ENCODE measurements around the gene HSD11B1. TPM values are rescaled to one million over a fixed set of nuclear protein-coding genes. Genes with fewer than 3 reads are reported as not detected.

Gene HSD11B1
- total RNA-seq, 1 donor from 2014 or later: 15.8 TPM

DNA sequence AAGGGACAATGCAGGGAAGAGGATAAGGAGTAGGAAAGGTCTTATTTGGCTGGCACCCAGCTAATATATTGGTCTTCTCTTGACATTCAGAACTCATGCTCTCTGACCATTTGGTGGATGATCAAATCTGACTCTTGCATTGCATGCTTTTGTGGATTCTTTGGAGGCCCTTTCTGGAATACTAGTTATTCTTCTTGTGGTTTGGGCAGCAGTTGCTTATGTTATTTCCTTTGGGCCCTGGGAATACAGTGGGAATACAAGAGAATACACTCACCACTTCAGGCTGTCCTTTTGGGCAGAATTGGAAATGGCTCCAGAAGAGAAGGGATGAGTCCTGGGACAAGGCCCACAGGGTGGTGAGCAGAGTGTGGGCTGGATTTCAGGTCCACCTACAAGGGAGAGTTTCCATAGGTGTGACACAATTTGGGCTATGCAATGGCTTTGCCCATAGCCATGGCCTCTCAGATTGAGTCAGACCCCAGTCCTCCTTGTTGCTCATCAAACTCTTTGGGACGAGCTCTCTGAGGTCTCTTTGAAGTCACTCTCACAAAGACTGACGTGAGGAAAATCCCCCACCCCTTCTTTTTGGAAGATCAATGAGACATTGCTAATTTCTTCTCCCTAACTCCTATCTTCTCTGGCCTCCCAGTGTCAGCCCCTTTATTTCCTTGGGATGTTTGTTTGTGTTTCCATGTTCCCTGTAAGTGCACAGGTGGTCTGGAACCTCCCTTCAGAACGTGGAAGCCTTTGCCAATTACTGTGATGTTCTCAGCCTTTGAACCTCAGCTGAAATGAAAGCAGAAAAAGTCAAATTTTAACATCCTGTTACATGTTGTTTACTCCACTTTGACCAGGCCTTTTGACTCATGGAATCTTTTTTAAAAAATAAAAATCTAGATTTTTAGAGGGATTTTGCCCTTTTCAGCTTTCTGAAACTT, 19.4 kb downstream of the HSD11B1 start:
- intact Hi-C loops (cut with micrococcal nuclease): loop anchor here (1.0 kb wide), 3 partner anchors 23 to 51 kb away; no protein-coding TSS in a partner anchor

DNA sequence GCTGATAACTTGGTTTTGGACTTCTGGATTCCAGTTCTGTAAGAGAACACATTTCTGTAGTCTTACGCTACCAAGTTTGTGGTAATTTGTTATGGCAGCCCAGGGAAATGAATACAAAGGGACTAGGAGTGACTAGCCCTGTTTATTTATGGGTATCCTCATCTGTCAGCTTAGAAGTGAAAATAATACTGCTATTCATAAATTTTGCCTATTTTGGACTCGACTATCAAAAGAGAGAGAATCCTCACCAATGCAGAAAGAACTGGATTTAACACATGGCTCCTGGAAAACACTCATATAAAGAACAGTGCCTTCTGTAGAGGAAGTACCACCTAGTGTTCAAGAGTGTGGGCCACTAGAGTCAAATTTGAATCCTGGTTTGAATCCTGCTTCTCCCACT, 22.6 kb downstream of the HSD11B1 start:
- intact Hi-C loops (cut with micrococcal nuclease): no loop called here

DNA sequence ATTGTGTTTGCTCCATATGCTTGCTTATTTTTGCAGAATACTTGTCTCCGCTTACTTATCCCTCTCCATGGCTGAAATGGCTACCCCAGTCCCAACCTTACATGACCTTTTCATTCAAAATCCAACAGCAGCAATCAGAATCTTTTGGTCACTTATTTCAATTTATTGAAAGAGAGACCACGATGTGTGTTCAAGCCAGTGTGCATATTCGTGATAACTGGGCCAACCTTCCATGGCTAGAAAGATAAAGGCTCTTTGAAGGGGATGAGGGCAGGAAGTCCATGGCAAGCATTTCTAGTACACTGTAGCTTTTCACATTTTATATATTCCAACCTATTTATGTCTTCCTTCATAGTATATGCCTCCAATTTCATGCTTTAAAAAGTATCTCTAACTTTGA, 23.1 kb downstream of the HSD11B1 start:
- intact Hi-C loops (cut with micrococcal nuclease): no loop called here

DNA sequence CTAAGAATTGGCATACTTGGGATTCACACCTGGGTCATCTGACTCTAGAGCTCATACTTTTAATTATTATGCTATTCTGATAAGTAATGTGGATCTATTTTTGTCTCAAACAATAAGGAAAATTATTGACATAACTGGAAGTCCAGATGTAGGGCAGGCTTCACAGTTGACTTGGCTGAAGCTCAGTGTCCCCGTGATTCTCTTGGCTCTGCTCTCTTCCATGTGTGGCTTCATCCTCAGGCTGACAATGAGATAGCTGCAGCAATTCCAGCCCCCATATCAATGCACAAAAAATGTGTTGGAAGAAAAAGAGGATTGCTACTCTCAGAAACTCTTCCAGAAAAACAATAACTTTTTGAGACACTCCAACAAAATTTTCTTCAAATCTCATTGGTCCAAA, 23.8 kb downstream of the HSD11B1 start:
- intact Hi-C loops (cut with micrococcal nuclease): no loop called here

DNA sequence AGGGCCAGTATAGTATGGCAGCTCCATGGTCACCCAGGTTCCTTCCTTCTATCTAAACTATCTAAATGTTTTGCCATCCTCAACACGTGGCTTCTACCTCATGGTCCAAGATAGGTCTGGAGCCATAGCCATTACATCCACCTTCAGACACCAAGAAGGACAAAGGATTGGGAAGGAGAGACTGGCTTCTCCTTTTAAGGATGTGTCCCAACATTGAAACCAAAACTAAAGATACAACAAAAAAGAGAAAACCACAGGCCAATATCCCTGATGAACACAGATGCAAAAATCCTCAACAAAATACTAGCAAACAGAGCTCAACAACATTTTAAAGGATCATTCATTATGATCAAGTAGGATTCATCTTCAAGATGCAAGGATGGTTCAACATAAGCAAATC, 24.8 kb downstream of the HSD11B1 start:
- intact Hi-C loops (cut with micrococcal nuclease): no loop called here

DNA sequence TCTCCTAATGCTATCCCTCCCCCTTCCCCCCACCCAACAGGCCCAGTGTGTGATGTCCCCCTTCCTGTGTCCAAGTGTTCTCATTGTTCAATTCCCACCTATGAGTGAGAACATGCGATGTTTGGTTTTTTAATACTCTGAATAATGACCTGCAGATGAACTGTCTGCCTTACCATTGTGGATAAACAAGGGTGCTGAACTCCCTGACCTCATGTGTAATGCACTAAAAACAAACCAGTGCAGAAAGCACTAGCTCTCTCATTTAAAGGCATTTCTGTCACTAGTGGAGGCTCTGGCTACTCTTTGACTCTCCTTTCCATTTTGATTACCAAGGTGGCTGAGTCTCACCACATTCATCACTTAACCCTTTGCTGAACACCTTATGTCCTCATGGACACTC, 28.1 kb downstream of the HSD11B1 start:
- intact Hi-C loops (cut with micrococcal nuclease): no loop called here

DNA sequence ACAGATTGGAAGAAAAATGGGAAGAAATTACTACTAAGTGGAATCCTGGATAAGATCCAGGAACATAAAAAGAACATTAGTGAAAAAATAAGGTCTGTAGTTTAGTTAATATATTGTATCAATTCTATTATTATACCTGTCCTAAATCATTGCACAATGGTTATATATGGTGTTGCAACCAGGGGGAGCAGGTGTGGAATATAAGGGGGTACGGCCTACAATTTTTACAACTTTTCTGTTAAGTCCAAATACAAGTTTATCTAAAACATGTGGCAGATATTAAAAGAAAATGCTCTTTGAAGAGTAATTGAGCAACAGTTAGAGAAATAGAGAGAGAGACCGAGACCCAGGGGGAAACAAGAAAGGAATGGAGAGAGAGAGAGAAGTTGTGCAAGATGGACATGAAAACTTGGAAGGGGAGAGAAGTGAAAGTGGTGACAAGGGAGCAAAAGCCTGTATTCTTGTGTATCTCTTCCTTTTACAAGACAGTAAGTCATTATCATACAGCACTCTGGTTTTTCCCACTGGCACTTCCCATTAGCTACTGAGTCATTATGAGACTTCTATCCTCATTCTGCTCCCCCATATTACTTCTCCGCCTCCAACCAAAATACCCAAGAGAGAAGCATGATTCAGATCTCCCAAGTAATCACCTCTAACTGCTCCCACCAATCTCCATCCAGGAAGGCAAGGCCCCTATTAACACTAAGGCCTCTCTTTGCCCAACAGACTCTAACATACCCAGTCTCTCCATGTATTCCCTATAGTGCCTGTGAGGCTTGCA, 29.0 kb downstream of the HSD11B1 start:
- intact Hi-C loops (cut with micrococcal nuclease): no loop called here

DNA sequence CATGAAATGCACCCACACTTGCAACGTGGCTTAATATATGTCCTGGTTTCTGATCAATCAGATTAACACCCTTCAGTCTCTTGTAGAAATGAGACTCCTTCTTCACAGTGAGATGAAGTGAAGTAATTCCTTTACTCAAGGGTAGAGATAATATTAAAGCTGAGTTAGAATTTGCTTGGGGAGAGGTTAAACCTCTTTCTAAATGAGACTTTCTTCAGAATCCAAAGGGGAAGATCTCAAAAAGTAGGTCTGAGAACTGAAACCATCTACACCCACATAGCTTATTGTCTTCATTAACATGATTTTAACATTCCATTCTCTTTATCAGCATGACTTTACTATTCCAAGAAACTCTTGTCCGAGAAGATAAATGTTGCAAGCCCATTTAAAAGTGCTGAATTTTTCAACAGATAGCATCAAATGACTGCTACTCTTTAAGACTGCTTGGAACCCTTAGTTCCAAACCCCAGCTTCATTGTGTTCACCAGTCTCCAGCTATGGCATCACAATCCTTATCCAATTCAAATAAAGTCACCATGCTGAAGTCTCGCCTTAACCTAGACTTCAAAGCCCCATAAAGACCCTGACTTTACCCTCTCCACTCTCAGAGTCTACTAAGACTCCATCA, 32.0 kb downstream of the HSD11B1 start:
- intact Hi-C loops (cut with micrococcal nuclease): no loop called here

DNA sequence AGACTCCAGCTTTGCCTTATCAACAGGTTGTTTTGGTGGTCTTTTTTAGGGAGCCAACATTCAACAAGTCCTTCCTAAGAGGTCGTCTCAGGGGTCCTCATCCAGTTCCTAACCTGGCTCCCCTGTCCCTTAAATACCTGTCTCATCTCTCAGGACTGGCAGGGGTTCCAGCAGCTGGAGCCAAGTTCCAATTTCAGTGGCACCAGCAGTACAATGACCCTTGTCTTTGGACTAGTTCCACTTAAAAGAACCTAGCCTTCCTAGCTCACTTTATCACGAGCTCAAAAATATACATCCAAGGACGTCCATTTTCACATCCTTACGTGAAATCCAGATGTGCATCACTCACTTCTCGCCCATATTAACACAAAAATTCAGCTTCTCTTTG, 32.5 kb downstream of the HSD11B1 start:
- intact Hi-C loops (cut with micrococcal nuclease): no loop called here

DNA sequence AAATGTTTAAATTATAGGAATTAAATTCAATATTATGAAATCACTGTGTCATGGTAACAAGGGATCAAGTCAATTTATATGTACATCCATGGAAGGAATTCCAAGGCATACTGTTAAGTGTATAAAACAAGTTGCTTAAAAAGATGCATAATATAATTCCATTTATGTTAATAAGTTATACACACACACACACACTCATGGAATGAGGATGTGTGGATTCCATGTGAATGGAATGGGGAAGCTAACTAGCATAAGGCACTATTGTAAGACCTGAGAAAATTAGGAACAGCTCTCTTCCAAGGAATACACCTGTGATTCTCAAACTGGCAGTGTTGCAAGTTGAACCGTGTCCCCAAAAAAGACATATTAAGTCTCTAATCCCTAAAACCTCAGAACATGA, 33.6 kb downstream of the HSD11B1 start:
- intact Hi-C loops (cut with micrococcal nuclease): no loop called here

DNA sequence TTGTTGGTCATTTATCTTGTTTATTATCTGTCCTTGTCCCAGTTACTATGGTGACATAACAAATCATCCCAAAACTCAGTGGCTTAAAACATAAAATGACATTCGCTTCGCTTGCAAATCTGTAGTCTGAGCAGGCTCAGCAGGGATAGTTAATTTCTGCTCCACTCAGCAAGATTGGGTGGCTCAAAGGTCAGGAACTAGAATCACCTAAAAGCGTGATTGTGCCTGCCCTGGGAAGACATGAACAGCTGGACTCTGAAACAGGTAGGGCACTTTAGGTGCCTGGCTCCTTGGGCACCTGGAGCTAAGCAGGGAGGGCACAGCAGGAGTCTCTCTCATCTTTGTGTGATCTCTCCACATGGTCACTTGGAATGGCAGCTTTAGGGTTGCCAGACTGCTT, 36.5 kb downstream of the HSD11B1 start:
- intact Hi-C loops (cut with micrococcal nuclease): no loop called here

DNA sequence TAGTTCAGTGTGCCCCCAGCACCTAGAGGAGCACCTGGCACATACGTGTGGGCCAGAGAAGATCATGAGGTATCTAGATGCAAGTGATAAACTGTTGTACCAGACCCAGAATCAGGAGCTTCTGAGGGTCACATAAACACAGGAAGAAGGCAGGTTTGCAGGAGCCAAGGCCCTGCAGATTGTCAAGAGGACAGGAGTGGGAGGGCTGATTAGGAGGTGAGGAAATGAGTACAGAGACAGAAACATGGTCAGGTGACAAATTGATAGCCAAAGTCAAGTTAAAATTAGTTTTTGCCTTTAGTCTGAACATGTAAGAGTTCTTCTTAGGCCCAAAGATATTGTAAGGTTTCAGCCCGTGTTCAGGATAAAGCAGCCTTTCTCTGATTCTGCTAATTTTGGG, 37.2 kb downstream of the HSD11B1 start:
- intact Hi-C loops (cut with micrococcal nuclease): no loop called here

DNA sequence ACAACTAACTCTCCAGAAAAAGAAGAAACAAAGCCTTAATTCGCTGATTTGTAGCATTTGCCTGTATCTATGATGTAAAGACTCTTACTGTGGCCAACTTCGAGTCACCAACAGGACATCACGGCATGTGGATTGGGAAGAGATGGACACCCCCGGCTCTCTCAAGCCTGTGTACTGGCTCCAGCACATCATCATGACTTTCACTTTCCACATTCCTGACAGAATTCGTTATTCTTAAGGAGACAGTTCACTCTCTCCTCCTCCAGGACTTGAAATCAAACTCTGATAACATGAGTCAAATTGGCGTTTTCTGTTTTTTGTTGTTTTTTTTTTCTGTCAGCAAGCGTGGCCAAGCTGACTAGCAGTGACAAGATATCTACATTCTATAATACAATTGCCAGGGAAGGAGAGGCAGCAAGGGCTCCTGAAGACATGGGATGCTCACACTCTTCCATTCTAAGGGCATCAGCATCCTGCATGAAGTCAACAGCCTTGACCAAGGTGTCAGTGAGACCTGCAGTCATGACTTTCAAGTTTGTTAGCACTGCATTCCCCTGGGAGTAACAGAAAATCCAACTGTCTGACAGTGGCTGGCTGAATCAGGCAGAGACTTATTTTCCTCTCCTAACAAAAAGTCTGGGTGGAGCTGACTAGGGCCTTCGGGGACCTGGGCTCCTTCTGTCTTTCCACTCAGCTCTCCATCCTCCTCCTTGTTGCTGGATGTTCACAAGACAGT, 37.9 kb downstream of the HSD11B1 start:
- intact Hi-C loops (cut with micrococcal nuclease): no loop called here

DNA sequence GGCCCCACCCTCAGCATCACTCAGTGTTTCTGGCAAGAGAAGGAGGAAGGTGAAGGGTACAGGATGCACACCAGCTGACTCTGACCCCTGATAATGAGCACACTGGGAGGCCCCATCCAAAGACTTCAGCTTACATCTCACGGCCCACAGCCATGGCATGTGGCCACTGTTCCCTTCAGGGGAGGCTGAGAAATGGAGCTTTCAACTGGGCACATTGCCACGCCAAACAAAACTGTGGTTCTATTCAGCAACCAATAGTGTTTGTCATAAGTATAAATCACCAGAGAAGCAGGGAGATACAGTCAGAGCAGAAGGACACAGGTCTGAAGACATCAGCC, 38.5 kb downstream of the HSD11B1 start:
- intact Hi-C loops (cut with micrococcal nuclease): no loop called here

DNA sequence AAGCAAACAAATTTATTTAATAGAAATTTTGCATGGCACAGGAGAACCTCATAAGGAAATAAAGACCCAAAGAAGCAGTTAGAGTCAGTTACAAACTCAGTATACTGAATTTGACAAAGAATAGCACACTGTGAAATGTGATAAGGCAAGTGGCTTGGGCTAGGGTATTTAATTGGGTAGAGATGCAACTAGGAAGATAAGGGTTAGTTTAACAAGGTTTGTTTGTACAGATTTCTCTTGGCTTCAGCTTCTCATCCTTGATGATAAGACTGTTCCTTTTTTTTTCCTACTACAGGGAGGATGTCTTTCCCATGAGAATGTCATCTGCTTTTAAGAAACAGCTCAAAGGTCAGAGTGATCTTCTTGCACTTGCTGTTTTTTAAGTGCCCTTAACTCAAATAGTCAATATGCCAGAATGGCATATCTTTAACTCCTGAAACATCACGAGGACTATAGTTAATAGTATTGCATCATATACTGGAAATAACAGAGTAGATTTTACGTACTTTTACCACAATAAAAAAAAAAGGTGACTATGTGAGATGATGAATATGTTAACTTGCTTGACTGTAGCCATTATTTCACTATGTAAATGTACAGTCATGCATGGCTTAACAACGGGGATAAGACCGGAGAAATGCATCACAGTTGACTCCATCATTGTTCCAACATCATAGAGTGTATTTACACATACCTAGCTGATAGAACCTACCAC, 42.0 kb downstream of the HSD11B1 start:
- intact Hi-C loops (cut with micrococcal nuclease): loop anchor here (1.0 to 5.0 kb wide), 10 partner anchors 22 to 177 kb away; no protein-coding TSS in a partner anchor

DNA sequence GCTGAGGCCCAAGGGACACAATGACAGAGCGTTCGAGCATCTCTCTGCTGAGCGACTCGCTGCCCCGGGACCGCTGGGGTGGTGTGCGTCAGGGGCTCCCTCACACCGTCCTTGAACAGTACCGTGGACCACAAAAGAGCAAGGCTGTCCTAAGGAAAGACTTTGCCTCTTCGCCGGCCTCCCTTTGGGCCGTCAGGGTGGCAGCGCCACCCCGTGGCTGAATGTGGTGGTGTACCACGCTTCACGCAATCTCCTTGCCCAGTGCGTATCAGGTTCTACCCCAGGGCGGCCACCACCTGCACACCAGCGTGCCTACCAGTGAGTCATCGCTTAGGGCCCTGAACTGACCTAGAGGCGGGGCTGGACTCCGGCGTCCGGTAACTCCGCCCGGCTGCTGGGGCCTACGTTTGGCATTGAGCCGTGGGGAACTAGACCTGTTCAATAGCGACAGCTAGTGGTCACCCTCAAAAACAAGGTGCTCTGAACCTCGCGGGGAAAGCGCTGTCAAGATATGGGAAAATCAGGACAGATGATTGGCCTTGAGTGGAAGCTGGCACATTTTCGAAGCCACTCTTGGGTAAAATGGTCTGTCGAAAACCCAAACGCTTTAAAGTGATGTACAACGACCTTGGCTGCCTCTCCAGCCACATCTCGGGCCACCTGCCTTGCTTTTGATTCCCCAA, 43.1 kb downstream of the HSD11B1 start:
- intact Hi-C loops (cut with micrococcal nuclease): loop anchor here (1.0 to 5.0 kb wide), 10 partner anchors 23 to 178 kb away; no protein-coding TSS in a partner anchor

DNA sequence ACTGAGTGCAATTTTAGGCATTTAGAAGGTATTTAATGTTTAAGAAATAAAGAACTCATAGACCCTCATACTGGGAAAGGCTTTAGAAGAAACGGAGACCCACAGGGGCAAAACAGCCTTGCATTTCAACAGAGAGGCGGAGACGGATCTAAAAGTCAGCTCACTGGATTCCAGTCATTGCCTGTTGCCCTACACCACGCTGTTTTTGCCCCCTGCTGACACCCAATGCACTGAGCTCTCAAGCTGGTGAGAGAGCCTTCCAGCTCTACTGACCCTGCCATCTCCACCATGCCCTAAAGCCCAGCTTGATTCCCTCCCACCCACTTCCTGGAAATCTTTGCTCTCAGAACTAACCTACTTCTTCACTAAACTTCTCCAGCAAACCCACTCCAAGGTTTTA, 44.0 kb downstream of the HSD11B1 start:
- intact Hi-C loops (cut with micrococcal nuclease): loop anchor here (5.0 kb wide), 1 partner anchor 36 kb away; no protein-coding TSS in a partner anchor

DNA sequence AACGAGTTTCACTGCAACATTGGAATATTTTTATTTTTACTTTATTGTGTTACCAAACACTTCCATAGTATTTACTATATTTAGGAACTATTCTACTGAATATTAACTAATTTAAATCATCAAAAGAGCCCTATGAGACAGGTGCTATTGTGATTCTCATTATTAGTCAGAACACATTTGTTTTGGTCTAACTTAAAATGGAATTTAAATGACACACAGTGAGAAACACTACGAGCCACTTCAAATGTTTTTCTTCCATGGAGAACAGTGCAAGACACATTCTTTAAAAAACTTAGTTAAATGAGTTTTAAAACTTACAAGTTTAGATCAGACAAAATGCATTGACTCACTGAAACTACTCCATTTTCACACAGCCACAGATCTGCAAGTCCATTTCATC, 44.6 kb downstream of the HSD11B1 start:
- intact Hi-C loops (cut with micrococcal nuclease): loop anchor here (5.0 kb wide), 1 partner anchor 37 kb away; no protein-coding TSS in a partner anchor

DNA sequence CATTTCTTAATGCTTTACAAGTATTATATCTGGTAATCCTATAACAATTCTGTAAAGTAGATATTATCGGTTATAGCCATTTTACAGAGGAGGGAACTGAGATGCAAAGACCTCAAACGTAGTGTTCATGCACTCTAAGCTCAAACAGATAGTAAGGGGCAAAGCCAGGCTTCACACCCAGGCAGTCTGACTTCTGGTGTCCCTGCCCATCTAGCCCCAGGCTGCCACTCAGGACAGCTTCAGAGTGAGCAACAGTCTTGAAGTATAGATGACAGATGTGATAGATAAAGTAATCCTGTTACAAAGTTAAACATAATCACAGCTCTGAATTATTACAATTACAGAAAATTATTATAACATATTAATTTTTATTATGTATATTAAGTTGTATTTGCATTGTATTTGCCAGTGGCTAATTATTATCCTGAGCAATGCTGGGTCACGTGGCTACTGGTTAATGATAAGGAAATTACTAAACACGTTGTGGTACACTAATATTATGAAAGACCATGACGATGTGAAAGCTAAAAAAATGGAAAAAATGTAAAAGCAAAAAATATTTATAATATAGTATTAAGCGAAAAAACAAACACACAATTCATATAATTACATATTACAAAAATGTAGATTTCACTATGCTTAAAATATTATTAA, 45.2 kb downstream of the HSD11B1 start:
- intact Hi-C loops (cut with micrococcal nuclease): loop anchor here (5.0 kb wide), 1 partner anchor 37 kb away; no protein-coding TSS in a partner anchor
